ENCODE results near the gene PIP4K2A.

The PIP4K2A gene

DNA sequence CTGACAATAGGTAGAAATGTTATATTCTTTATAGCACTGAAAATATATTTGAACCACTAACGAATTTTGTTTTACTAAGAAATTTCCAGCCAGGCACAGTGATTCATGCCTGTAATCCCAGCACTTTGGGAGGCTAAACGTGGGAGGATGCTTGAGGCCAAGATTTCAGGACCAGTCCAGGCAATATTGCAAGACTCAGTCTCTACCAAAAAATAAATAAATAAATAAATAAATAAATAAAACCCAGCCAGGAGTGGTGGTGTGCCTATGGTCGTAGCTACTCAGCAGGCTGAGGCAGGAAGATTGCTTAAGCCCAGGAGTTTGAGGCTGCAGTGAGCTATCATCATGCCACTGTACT is 39.8 kb downstream of the PIP4K2A start:
- H3K4me1 ChIP-seq (ENCODE audit: insufficient read depth, low read length), result peaks cover 24% of the 10 kb centered on the region
- no peak overlapping the region for H3K9ac ChIP-seq (ENCODE audit: low read depth, low read length)
- H3K36me3 ChIP-seq (ENCODE audit: insufficient read depth, low read length), result no peaks in the 10 kb centered on the region
- no peaks in the 10 kb centered on the region for H3K9me3 ChIP-seq (ENCODE audit: control insufficient read depth, insufficient read depth, low read length)

GRCh38 chr10:22673785-22674572 is 40.4 kb downstream of the PIP4K2A start:
- H3K36me3 ChIP-seq (ENCODE audit: insufficient read depth, low read length), result no peaks in the 10 kb centered on the region
- no peaks in the 10 kb centered on the region for H3K9me3 ChIP-seq (ENCODE audit: control insufficient read depth, insufficient read depth, low read length)
- H3K4me1 ChIP-seq (ENCODE audit: insufficient read depth, low read length), result peaks cover 29% of the 10 kb centered on the region
- no peak overlapping the region for H3K9ac ChIP-seq (ENCODE audit: low read depth, low read length)

DNA sequence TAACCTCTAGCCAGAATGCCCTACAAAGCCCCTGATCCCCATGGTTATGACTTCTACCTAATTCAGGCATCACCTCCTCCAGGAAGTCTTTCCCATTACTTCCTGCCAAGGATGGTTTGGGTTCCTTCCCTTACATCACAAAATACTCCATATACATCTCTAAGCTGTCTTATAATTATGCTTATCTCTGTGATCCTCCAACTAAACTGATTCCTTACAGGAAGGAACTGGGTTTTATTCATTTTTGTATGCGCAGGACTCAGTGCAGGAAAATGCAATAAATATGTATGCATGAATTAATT is 41.3 kb downstream of the PIP4K2A start:
- H3K4me1 ChIP-seq (ENCODE audit: insufficient read depth, low read length), result peaks cover 36% of the 10 kb centered on the region
- H3K9ac ChIP-seq (ENCODE audit: low read depth, low read length), result no peak overlapping the region
- no peaks in the 10 kb centered on the region for H3K36me3 ChIP-seq (ENCODE audit: insufficient read depth, low read length)
- H3K9me3 ChIP-seq (ENCODE audit: control insufficient read depth, insufficient read depth, low read length), result no peaks in the 10 kb centered on the region

DNA sequence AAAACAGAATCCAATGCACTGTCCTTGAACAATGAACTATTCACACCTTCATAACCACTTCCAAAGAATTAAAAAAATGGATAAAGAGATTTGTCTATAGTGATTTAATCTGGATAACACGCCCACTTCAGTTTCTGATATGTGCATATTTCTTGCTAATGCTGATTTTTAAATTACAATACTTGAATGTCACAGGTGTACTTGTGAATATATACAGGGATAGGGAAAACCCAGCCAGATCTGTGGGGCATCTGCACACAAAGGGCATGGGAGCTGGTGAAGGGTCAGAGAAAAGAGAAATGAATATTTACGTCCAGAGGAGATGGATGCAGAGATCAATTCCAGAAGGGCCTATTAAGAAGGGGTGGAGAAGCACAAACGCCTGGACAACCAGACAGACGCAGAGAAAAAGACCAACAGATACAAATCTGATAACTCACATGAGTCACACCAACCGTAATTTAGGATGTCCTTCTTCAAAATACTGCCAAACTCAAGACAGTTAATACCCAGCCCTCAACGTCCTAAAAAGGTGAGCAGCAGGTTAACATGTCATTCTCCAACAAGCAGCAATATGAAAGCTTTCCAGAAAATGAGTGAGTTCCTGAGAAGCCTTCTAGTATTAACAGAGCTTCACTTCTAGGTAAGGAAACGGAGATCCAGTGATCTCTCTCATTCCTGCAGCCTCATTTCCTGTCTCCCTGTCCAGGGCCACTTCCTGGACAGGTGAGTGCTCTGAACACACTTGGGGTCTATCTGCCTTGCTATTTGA is 41.9 kb downstream of the PIP4K2A start:
- Histone ChIP-seq H3K9me3 (ENCODE audit: control insufficient read depth, insufficient read depth, low read length) (no peaks in the 10 kb centered on the region), H3K4me1 (ENCODE audit: insufficient read depth, low read length) (peaks cover 36% of the 10 kb centered on the region), H3K9ac (ENCODE audit: low read depth, low read length) (no peak overlapping the region), H3K36me3 (ENCODE audit: insufficient read depth, low read length) (no peaks in the 10 kb centered on the region)

GRCh38 chr10:22670788-22671187 is 43.6 kb downstream of the PIP4K2A start:
- peaks cover 41% of the 10 kb centered on the region for H3K4me1 ChIP-seq (ENCODE audit: insufficient read depth, low read length)
- H3K9ac ChIP-seq (ENCODE audit: low read depth, low read length), result no peak overlapping the region
- no peaks in the 10 kb centered on the region for H3K9me3 ChIP-seq (ENCODE audit: control insufficient read depth, insufficient read depth, low read length)
- no peaks in the 10 kb centered on the region for H3K36me3 ChIP-seq (ENCODE audit: insufficient read depth, low read length)

GRCh38 chr10:22669163-22669711 is 45.1 kb downstream of the PIP4K2A start:
- no peak overlapping the region for H3K9ac ChIP-seq (ENCODE audit: low read depth, low read length)

GRCh38 chr10:22667093-22667480 is 47.3 kb downstream of the PIP4K2A start:
- Histone ChIP-seq H3K9me3 (ENCODE audit: control insufficient read depth, insufficient read depth, low read length) (no peaks in the 10 kb centered on the region), H3K4me1 (ENCODE audit: insufficient read depth, low read length) (peaks cover 22% of the 10 kb centered on the region), H3K9ac (ENCODE audit: low read depth, low read length) (no peak overlapping the region), H3K36me3 (ENCODE audit: insufficient read depth, low read length) (no peaks in the 10 kb centered on the region)

More at GRCh38 chr10:22669163-22669711, 45.1 kb downstream of the PIP4K2A start:
- Histone ChIP-seq H3K4me1 (ENCODE audit: insufficient read depth, low read length) (peaks cover 37% of the 10 kb centered on the region), H3K9me3 (ENCODE audit: control insufficient read depth, insufficient read depth, low read length) (no peaks in the 10 kb centered on the region), H3K36me3 (ENCODE audit: insufficient read depth, low read length) (no peaks in the 10 kb centered on the region)

DNA sequence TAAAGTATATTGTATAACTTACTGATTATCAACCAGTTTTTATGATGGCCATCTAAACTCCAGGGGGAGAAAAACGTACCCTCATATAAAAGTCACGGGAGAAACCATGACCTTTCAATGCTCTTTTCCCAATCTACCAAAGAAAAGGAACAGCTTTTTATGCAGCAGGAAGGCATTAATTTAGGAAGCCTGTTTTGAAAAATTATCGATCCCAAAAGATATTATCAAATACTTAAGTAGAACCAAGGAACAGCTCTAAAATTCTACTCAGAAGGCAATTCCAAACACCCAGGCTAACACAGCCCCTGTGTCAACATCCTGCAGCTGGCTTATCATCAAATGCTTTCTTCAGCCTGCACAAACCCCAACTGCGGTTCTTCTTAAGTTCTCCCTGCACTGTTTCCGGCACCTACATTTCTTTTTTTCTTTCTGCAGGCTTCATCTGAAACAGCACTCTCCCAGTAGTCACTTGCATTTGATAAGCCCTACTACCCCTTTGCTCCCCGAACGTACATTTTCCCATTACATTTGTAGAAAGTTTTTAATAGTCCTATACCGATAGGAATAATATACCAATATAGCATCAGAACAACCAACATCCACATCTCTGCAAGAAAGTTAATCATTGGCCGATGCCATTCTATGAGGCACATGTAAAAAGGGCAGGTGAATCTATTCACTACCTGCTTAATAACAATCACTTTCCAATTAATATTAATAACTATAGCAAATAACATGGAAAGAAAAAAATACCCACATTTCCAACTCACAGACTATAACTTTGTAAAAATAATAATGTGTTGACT is 47.9 kb downstream of the PIP4K2A start:
- Histone ChIP-seq H3K4me1 (ENCODE audit: insufficient read depth, low read length) (peaks cover 22% of the 10 kb centered on the region), H3K36me3 (ENCODE audit: insufficient read depth, low read length) (no peaks in the 10 kb centered on the region)

DNA sequence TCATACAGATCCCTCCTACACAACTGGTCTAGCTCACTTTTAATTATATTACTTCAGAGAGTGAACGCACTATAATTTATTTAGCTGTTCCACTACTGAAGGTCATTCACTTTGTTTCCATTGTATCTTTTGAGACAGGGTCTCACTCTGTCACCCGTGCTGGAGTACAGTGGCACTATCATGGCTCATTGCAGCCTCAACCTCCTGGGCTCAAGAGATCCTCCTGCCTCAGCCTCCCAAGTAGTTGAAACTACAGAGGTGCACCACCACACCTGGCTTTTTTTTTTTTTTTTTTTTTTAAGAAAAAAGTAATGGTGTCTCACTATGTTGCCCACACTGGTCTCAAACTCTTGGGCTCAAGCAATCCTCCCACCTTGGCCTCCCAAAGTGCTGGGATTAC is 49.0 kb downstream of the PIP4K2A start:
- Histone ChIP-seq H3K4me1 (ENCODE audit: insufficient read depth, low read length) (peaks cover 30% of the 10 kb centered on the region), H3K9me3 (ENCODE audit: control insufficient read depth, insufficient read depth, low read length) (no peaks in the 10 kb centered on the region)

More for the DNA sequence above, 47.9 kb downstream of the PIP4K2A start:
- Histone ChIP-seq H3K9ac (ENCODE audit: low read depth, low read length) (no peak overlapping the region), H3K9me3 (ENCODE audit: control insufficient read depth, insufficient read depth, low read length) (no peaks in the 10 kb centered on the region)

DNA sequence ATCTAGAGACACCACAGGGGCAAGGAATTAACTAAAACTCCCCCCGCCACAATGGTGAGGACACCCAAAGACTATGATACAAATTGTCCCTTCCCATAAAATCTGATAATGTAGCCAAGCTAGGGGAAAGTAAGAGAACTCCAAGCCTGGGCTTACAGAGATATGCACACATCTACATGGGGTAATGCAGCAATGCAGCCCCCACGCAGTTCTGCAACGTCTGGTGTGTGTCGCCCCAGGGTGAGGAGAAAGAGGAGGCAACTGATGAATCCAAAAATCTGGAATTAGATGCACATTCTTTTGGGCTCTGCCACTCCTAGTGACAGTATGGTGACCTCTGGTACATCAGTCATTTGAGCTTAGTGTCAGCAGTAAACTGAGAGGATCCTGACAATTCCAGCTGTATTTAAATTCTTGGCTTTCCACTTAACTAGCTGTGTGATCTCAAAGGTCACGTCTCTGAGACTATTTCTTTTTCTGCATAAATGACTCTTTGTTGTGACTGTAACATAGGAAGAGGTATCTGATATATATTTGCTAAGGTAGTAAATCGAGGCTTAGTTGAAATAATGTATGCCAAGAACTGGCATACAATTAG is 51.5 kb downstream of the PIP4K2A start:
- no peaks in the 10 kb centered on the region for H3K36me3 ChIP-seq (ENCODE audit: insufficient read depth, low read length)
- peaks cover 22% of the 10 kb centered on the region for H3K4me1 ChIP-seq (ENCODE audit: insufficient read depth, low read length)
- no peak overlapping the region for H3K9ac ChIP-seq (ENCODE audit: low read depth, low read length)
- no peaks in the 10 kb centered on the region for H3K9me3 ChIP-seq (ENCODE audit: control insufficient read depth, insufficient read depth, low read length)

More for the DNA sequence above, 49.0 kb downstream of the PIP4K2A start:
- no peak overlapping the region for H3K9ac ChIP-seq (ENCODE audit: low read depth, low read length)
- H3K36me3 ChIP-seq (ENCODE audit: insufficient read depth, low read length), result no peaks in the 10 kb centered on the region

GRCh38 chr10:22659866-22660265 is 54.5 kb downstream of the PIP4K2A start:
- peaks cover 12% of the 10 kb centered on the region for H3K4me1 ChIP-seq (ENCODE audit: insufficient read depth, low read length)
- H3K36me3 ChIP-seq (ENCODE audit: insufficient read depth, low read length), result no peaks in the 10 kb centered on the region
- H3K9me3 ChIP-seq (ENCODE audit: control insufficient read depth, insufficient read depth, low read length), result no peaks in the 10 kb centered on the region
- no peak overlapping the region for H3K9ac ChIP-seq (ENCODE audit: low read depth, low read length)

- Histone ChIP-seq H3K9ac (ENCODE audit: low read depth, low read length) (no peak overlapping the region), H3K36me3 (ENCODE audit: insufficient read depth, low read length) (no peaks in the 10 kb centered on the region), H3K9me3 (ENCODE audit: control insufficient read depth, insufficient read depth, low read length) (no peaks in the 10 kb centered on the region), H3K4me1 (ENCODE audit: insufficient read depth, low read length) (peaks cover 12% of the 10 kb centered on the region)
Observed at GRCh38 chr10:22658745-22659410, 55.5 kb downstream of the PIP4K2A start.

GRCh38 chr10:22657566-22658225 is 56.7 kb downstream of the PIP4K2A start:
- Histone ChIP-seq H3K36me3 (ENCODE audit: insufficient read depth, low read length) (no peaks in the 10 kb centered on the region), H3K9me3 (ENCODE audit: control insufficient read depth, insufficient read depth, low read length) (no peaks in the 10 kb centered on the region), H3K9ac (ENCODE audit: low read depth, low read length) (no peak overlapping the region), H3K4me1 (ENCODE audit: insufficient read depth, low read length) (peaks cover 15% of the 10 kb centered on the region)
